PFSK-1 (cell line): Measurements from ENCODE around the gene NUP214.

ENCODE experiments used
- FOXP2 ChIP-seq: optimal IDR thresholded peaks from 2 replicates; pipeline ENCODE3; 2011; ENCODE audit warnings: borderline replicate concordance, control low read depth, inconsistent platforms; ENCODE audit not compliant: insufficient read depth; ENCODE audit errors: extremely low read length, extremely low read depth
- POLR2AphosphoS5 ChIP-seq: IDR thresholded peaks from 2 replicates; pipeline ENCODE4 v1.6.1; 2012; ENCODE audit warnings: low read depth, mild to moderate bottlenecking, control low read depth, low read length, moderate library complexity
- REST ChIP-seq, 2 experiments: IDR thresholded peaks; 2 replicates each; pipeline versions ENCODE4 v1.6.1 to v1.8.0; 2011 to 2012; ENCODE audit warnings: low read depth in 2 of 2, low read length in 2 of 2, control low read depth in 1 of 2, inconsistent platforms in 1 of 2, mild to moderate bottlenecking in 1 of 2, moderate library complexity in 1 of 2; ENCODE audit not compliant: insufficient read depth in 1 of 2
- SIN3A ChIP-seq: IDR thresholded peaks from 2 replicates; pipeline ENCODE4 v1.6.1; 2012; ENCODE audit warnings: mild to moderate bottlenecking, low read length, moderate library complexity, borderline replicate concordance; ENCODE audit not compliant: insufficient read depth
- TAF1 ChIP-seq: IDR thresholded peaks from 2 replicates; pipeline ENCODE4 v1.6.1; 2012; ENCODE audit warnings: low read length, control low read depth, borderline replicate concordance; ENCODE audit not compliant: insufficient read depth

NUP214 gene

GRCh38 chr9:131173995-131174394 is 48.6 kb downstream of the NUP214 start:
- TF ChIP-seq POLR2AphosphoS5 (no peak), FOXP2 (no peak), SIN3A (no peak), TAF1 (no peak), REST (IDR thresholded peaks at IDR 0.05; ENCODE audit: insufficient read depth in 1 of 2, low read depth in 2 of 2, low read length in 2 of 2) (no peak)

GRCh38 chr9:131174681-131175239 is 49.4 kb downstream of the NUP214 start:
- TF ChIP-seq POLR2AphosphoS5 (no peak), TAF1 (no peak)

GRCh38 chr9:131177898-131178297 is 52.5 kb downstream of the NUP214 start:
- TF ChIP-seq FOXP2 (no peak), TAF1 (no peak), SIN3A (no peak), REST (IDR thresholded peaks at IDR 0.05; ENCODE audit: insufficient read depth in 1 of 2, low read depth in 2 of 2, low read length in 2 of 2) (no peak), POLR2AphosphoS5 (no peak)

- TF ChIP-seq SIN3A (no peak), FOXP2 (no peak), TAF1 (no peak)
These were observed 53.0 kb downstream of the NUP214 start for GRCh38 chr9:131178382-131178781.

- TF ChIP-seq FOXP2 (no peak), TAF1 (no peak), SIN3A (no peak), REST (IDR thresholded peaks at IDR 0.05; ENCODE audit: insufficient read depth in 1 of 2, low read depth in 2 of 2, low read length in 2 of 2) (no peak), POLR2AphosphoS5 (no peak)
These were observed 53.5 kb downstream of the NUP214 start for GRCh38 chr9:131178926-131179325.

- TF ChIP-seq REST (IDR thresholded peaks at IDR 0.05; ENCODE audit: insufficient read depth in 1 of 2, low read depth in 2 of 2, low read length in 2 of 2), result no peak
- no peak for TF ChIP-seq TAF1
- no peak for TF ChIP-seq SIN3A
- no peak for TF ChIP-seq FOXP2
- no peak for TF ChIP-seq POLR2AphosphoS5
These were observed 54.3 kb downstream of the NUP214 start for GRCh38 chr9:131179561-131180219.
